GM12878 (cell line): ENCODE measurements around the gene SSTR4.

Experiments used
- BHLHE40 ChIP-seq, 2 experiments: fragments of 450-650 bp in 1 of 2; IDR thresholded peaks; 2 replicates each; pipeline ENCODE4 v1.6.1; 2011 to 2017; ENCODE audit warnings: low read depth in 2 of 2, borderline replicate concordance in 1 of 2, improper control_type of control experiment in 1 of 2, low read length in 1 of 2, mild to moderate bottlenecking in 1 of 2
- ETV6 ChIP-seq, 2 experiments: fragments of 450-650 bp in 1 of 2; IDR thresholded peaks in 1 of 2; conservative IDR thresholded peaks in 1 of 2; 2 replicates each; pipeline ENCODE4 v1.6.1; 2014; ENCODE audit warnings: antibody characterized with exemption in 1 of 2, borderline replicate concordance in 1 of 2, low read depth in 1 of 2, mild to moderate bottlenecking in 1 of 2, moderate library complexity in 1 of 2
- MYC ChIP-seq: IDR thresholded peaks from 2 replicates; pipeline ENCODE4 v1.6.1; 2011; ENCODE audit warnings: mild to moderate bottlenecking, low read length, moderate library complexity, inconsistent platforms; ENCODE audit not compliant: insufficient read depth, insufficient replicate concordance, insufficient read length, severe bottlenecking
- NR2C1 ChIP-seq: fragments of 450-650 bp; IDR thresholded peaks from 2 replicates; pipeline ENCODE4 v1.6.1; 2017; ENCODE audit warnings: antibody characterized with exemption, mild to moderate bottlenecking, moderate library complexity
- NR2C2 ChIP-seq: IDR thresholded peaks from 2 replicates; pipeline ENCODE4 v1.6.1; 2011; ENCODE audit warnings: borderline replicate concordance, low read depth; ENCODE audit not compliant: control insufficient read depth, insufficient read length
- POLR2A ChIP-seq: IDR thresholded peaks from 2 replicates; pipeline ENCODE4 v1.6.1; 2011; ENCODE audit warnings: low read depth, mild to moderate bottlenecking, low read length
- TF ChIP-seq, protein P1 (sequence below), 3 experiments: IDR thresholded peaks in 2 of 3; conservative IDR thresholded peaks in 1 of 3; 2 replicates each; pipeline ENCODE4 v1.5.1; 2011; ENCODE audit warnings: low read depth in 3 of 3, low read length in 3 of 3, mild to moderate bottlenecking in 3 of 3, control low read depth in 2 of 3, moderate library complexity in 2 of 3, inconsistent platforms in 1 of 3, mixed read lengths in 1 of 3; ENCODE audit not compliant: control insufficient read depth in 2 of 3, insufficient read depth in 1 of 3; ENCODE audit errors: extremely low read depth in 1 of 3

DNA sequence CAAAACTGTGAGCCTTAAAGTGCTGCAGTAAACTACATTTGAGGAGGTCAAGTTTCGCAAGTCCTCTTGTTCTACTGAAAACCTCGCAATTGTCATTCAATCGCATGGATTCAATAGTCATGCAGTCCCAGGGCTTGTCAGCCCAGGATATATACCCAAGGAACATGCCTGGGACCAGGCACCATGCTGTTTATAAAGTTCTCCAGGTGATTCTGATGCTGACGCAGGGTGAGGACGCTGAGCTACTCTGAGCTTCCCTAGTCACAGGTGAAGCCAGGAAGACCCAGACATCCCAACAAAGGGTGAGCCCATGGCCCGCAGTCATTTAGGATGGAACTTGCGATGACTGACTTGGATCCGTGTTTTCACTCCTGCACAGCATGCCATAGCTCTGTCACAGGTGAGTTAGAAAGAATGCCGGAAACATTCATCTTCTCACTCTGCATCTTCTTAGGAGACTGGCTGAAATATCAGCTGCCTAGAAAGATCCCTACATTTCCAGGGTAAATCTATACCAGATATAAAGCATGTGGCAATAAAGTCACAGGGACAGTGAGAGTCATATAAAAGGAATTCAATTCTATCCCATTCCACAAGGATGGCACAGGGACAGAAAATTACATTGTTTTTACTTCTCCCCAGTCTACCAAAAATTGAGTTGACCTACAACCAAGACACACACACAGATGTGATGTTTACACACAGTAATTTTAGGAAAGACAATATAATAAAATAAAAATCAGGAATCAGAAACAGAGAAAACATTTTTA lies 27.0 kb upstream of the SSTR4 start:
- TF ChIP-seq MYC (no peak), NR2C2 (no peak), NR2C1 (no peak), ETV6 (conservative IDR thresholded peaks at IDR 0.05 in 1 of 2, IDR thresholded peaks at IDR 0.05 in 1 of 2; ENCODE audit: borderline replicate concordance in 1 of 2, low read depth in 1 of 2) (no peak), POLR2A (no peak), BHLHE40 (IDR thresholded peaks at IDR 0.05; ENCODE audit: borderline replicate concordance in 1 of 2, low read depth in 2 of 2, low read length in 1 of 2) (no peak)
- TF ChIP-seq, protein P1, sequence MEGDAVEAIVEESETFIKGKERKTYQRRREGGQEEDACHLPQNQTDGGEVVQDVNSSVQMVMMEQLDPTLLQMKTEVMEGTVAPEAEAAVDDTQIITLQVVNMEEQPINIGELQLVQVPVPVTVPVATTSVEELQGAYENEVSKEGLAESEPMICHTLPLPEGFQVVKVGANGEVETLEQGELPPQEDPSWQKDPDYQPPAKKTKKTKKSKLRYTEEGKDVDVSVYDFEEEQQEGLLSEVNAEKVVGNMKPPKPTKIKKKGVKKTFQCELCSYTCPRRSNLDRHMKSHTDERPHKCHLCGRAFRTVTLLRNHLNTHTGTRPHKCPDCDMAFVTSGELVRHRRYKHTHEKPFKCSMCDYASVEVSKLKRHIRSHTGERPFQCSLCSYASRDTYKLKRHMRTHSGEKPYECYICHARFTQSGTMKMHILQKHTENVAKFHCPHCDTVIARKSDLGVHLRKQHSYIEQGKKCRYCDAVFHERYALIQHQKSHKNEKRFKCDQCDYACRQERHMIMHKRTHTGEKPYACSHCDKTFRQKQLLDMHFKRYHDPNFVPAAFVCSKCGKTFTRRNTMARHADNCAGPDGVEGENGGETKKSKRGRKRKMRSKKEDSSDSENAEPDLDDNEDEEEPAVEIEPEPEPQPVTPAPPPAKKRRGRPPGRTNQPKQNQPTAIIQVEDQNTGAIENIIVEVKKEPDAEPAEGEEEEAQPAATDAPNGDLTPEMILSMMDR (IDR thresholded peaks at IDR 0.05 in 2 of 3, conservative IDR thresholded peaks at IDR 0.05 in 1 of 3; ENCODE audit: control insufficient read depth in 2 of 3, extremely low read depth in 1 of 3, insufficient read depth in 1 of 3, low read depth in 3 of 3, low read length in 3 of 3) = no peak
